Breast epithelium (tissue), 4 donors: ENCODE data around the gene CCDC178. TPM values are rescaled to one million over a fixed set of nuclear protein-coding genes. Genes with fewer than 3 reads are reported as not detected.

Experiments
- DNase-seq, 2 donors: peaks; one replicate each; pipeline ENCODE4 v3.0.0-alpha.2; 2019; ENCODE audit warnings: low spot score in 2 of 2
- H3K27ac ChIP-seq, 2 donors: fragments of 200-600 bp; sonication (generic) in 1 of 2; one replicate each; pipeline ENCODE4 v1.5.1; 2016 to 2019; ENCODE audit warnings: mild to moderate bottlenecking in 1 of 2
- H3K27me3 ChIP-seq, 2 donors: fragments of 200-600 bp; sonication (generic) in 1 of 2; one replicate each; pipeline versions ENCODE4 v1.5.1 to v1.6.0; 2017 to 2019; ENCODE audit warnings: control low read depth in 1 of 2, mild to moderate bottlenecking in 1 of 2
- H3K36me3 ChIP-seq: fragments of 200-600 bp; one replicate; pipeline ENCODE4 v1.5.1; 2019
- H3K4me1 ChIP-seq, 2 donors: fragments of 200-600 bp; sonication (generic); one replicate each; pipeline ENCODE4 v1.5.1; 2016 to 2019; ENCODE audit warnings: control low read depth in 1 of 2
- H3K4me3 ChIP-seq, 3 donors: fragments of 200-600 bp; sonication (generic); 1 replicate in 2 of 3; 2 replicates in 1 of 3; pipeline ENCODE4 v1.5.1; 2016 to 2019; ENCODE audit warnings: mild to moderate bottlenecking in 3 of 3, moderate library complexity in 2 of 3
- H3K9me3 ChIP-seq, 2 donors: fragments of 200-600 bp; sonication (generic) in 1 of 2; one replicate each; pipeline ENCODE4 v1.5.1; 2016 to 2019; ENCODE audit warnings: control low read depth in 1 of 2
- POLR2A ChIP-seq: fragments of 450-650 bp; IDR thresholded peaks from one replicate; pipeline ENCODE4 v1.6.1; 2016; ENCODE audit warnings: antibody characterized with exemption, mild to moderate bottlenecking, moderate library complexity
- POLR2AphosphoS5 ChIP-seq, 3 donors: sonication (generic); formaldehyde crosslinking; IDR thresholded peaks; one replicate each; pipeline ENCODE4 v1.6.1; 2017; ENCODE audit warnings: antibody characterized with exemption in 3 of 3
- intact Hi-C: fragments of 100-400 bp; cut with DNase I; formaldehyde crosslinking; loops from one replicate; pipeline ENCODE4 v1.15.1; 2023; ENCODE audit warnings: low total_unique reads
- total RNA-seq, 3 donors: library from RNA; depleted of rRNA; stranded (reverse); fragments of >200 nt; gene quantifications; one replicate each; pipeline ENCODE4 v1.1.0, GENCODE V29; 2016
- TF ChIP-seq, protein P1 (sequence below), 3 donors: fragments of 450-650 bp; IDR thresholded peaks; one replicate each; pipeline ENCODE4 v1.5.1; 2016 to 2017; ENCODE audit warnings: antibody characterized with exemption in 3 of 3, mild to moderate bottlenecking in 3 of 3, moderate library complexity in 3 of 3

Gene CCDC178
- total RNA-seq, 3 donors from 2014 or later: 1.6 to 4.6 (median 3.5) TPM

DNA sequence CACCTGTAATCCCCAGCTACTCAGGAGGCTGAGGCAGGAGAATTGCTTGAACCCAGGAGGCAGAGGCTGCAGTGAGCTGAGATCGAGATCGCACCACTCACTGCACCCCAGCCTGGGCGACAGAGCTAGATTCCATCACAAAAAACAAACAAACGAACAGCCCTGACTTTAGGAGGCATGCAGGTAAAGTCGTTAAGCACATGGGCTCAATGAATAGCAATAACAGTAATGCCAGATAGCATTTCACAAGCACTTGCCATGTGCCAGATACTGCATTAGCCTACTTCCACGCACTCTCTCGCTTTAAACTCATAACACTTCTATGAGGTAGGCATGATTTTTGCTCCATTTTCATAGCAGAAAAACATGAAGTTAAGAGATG, 532.1 kb downstream of the CCDC178 start:
- H3K27me3 ChIP-seq: no peaks in the 10 kb centered on the region
- no peaks in the 10 kb centered on the region for H3K9me3 ChIP-seq
- no peak overlapping the region for H3K4me3 ChIP-seq
- H3K36me3 ChIP-seq: no peaks in the 10 kb centered on the region
- H3K4me1 ChIP-seq: no peaks in the 10 kb centered on the region
- intact Hi-C loops: no loop called here
- TF ChIP-seq, protein P1, sequence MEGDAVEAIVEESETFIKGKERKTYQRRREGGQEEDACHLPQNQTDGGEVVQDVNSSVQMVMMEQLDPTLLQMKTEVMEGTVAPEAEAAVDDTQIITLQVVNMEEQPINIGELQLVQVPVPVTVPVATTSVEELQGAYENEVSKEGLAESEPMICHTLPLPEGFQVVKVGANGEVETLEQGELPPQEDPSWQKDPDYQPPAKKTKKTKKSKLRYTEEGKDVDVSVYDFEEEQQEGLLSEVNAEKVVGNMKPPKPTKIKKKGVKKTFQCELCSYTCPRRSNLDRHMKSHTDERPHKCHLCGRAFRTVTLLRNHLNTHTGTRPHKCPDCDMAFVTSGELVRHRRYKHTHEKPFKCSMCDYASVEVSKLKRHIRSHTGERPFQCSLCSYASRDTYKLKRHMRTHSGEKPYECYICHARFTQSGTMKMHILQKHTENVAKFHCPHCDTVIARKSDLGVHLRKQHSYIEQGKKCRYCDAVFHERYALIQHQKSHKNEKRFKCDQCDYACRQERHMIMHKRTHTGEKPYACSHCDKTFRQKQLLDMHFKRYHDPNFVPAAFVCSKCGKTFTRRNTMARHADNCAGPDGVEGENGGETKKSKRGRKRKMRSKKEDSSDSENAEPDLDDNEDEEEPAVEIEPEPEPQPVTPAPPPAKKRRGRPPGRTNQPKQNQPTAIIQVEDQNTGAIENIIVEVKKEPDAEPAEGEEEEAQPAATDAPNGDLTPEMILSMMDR (IDR thresholded peaks at IDR 0.05): no peak
- no peak for TF ChIP-seq POLR2A
- no peak for TF ChIP-seq POLR2AphosphoS5 (IDR thresholded peaks at IDR 0.05)
- no peak overlapping the region for H3K27ac ChIP-seq
- no peak for DNase-seq

DNA sequence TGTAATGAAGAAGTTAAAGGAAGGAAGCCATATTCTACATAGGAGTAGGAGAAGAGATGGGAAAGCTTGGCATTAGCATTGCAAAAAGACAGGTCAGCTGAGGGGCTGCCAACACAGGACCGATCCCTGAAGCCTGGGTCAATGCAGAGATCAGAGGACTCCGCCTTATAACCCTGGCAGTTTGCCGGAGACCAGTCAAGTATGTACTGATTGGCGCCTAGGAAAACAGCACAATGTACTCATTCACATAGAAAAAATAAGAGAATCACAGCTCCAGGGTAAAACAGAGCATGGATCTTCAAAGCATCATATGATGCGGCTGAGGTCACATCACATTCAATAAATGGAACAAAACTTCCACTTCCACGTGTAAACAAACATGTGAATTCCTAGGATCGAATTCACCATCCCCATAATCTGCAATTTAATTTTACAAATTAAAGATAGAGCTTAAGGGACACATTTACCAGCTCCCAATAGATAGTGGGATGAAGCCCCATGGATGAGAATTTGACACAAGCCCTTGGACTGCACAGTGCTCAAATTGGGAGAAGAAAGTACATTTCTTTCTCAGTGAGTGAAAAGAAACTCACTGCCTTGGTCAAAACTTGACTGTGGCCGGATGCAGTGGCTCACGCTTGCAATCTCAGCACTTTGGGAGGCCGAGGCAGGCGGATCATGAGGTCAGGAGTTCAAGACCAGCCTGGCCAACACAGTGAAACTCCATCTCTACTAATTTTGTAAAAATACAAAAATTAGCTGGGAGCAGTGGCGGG, 532.7 kb downstream of the CCDC178 start:
- TF ChIP-seq, protein P1 (IDR thresholded peaks at IDR 0.05): no peak
- TF ChIP-seq POLR2AphosphoS5 (IDR thresholded peaks at IDR 0.05) (no peak), POLR2A (no peak)
- H3K4me3 ChIP-seq: no peak overlapping the region
- intact Hi-C loops: no loop called here
- H3K9me3 ChIP-seq: no peaks in the 10 kb centered on the region
- H3K36me3 ChIP-seq: no peaks in the 10 kb centered on the region
- DNase-seq: no peak
- H3K27me3 ChIP-seq: no peaks in the 10 kb centered on the region
- H3K27ac ChIP-seq: no peak overlapping the region
- no peaks in the 10 kb centered on the region for H3K4me1 ChIP-seq

DNA sequence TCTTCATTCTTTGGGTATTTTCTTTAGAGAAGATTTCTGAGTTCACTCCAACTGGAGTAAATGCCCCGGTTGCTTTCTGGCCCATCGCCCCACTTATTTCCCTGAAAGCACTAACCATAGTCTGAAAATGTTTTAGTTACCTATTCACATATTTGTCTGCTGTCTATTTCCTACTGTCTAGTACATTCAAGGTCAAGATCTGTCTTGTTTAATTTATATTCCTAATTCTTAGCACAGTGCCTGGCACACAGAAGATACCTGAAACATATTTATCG, 533.3 kb downstream of the CCDC178 start:
- H3K36me3 ChIP-seq: no peaks in the 10 kb centered on the region
- H3K4me3 ChIP-seq: no peak overlapping the region
- DNase-seq: no peak
- no peaks in the 10 kb centered on the region for H3K9me3 ChIP-seq
- H3K27ac ChIP-seq: no peak overlapping the region
- intact Hi-C loops: no loop called here
- H3K4me1 ChIP-seq: no peaks in the 10 kb centered on the region
- H3K27me3 ChIP-seq: no peaks in the 10 kb centered on the region
- TF ChIP-seq POLR2A (no peak), POLR2AphosphoS5 (IDR thresholded peaks at IDR 0.05) (no peak)
- TF ChIP-seq, protein P1 (IDR thresholded peaks at IDR 0.05): no peak

DNA sequence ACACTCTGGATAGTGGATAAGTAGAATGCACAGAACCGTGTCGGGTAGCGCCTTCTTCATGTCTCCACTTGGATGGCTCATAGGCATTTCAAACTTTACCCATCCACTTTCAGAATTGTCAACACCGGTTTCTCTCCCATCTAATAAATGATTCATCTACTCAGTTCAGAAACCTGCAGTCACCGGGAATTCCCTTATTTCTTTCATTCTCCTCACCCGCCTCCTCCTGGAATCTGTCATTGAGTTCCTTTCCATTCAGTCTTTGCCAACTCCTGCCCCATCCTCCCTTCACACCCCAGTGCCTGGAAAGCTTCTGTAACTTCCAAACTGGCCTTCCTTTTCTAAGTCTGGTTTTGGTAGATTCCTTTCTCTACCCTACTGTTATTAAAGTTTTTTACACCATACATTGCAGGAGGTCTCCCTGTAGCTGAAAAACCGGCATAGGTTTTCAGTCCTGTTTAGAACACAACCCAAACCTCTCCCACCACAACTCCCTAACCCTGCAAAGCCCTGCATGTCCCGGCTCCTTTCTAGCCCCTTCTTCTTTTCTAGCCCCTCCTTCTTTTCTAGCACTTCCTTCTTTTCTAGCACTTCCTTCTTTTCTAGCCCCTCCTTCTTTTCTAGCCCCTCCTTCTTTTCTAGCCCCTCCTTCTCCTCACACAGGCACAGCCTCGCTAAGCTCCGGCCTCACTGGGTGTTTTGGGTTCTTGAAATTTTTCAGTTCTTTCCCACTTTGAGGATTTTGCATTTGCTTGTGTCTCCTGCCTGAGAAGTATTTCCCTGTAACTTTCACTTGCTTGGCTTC, 533.8 kb downstream of the CCDC178 start:
- no peak overlapping the region for H3K27ac ChIP-seq
- intact Hi-C loops: no loop called here
- no peak overlapping the region for H3K4me3 ChIP-seq
- no peaks in the 10 kb centered on the region for H3K4me1 ChIP-seq
- TF ChIP-seq POLR2A (no peak), POLR2AphosphoS5 (IDR thresholded peaks at IDR 0.05) (no peak)
- TF ChIP-seq, protein P1 (IDR thresholded peaks at IDR 0.05): no peak
- H3K9me3 ChIP-seq: no peaks in the 10 kb centered on the region
- no peaks in the 10 kb centered on the region for H3K27me3 ChIP-seq
- H3K36me3 ChIP-seq: no peaks in the 10 kb centered on the region
- DNase-seq: no peak

DNA sequence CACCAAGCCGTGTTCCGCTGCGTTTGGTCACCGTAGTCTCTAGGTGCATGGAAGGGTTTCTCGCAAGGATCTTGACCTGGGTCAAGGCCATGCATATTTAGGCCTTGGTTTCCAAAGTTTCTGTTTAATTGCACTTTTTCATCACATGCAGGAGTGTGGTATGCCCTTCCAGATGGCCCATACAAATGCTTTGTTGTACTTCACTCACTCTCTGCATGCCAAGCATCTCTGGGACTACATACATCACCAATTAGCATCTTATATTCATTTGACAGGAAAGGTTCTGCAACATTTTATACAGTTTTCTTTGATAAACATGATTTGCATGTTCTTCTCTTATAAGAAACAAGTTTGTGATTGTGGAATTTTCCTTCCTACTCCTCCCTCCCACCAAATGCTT, 534.9 kb downstream of the CCDC178 start:
- Histone ChIP-seq H3K27me3 (no peaks in the 10 kb centered on the region), H3K27ac (no peak overlapping the region), H3K4me1 (no peaks in the 10 kb centered on the region), H3K9me3 (no peaks in the 10 kb centered on the region), H3K36me3 (no peaks in the 10 kb centered on the region), H3K4me3 (no peak overlapping the region)
- intact Hi-C loops: no loop called here
- TF ChIP-seq, protein P1 (IDR thresholded peaks at IDR 0.05): no peak
- TF ChIP-seq POLR2A: no peak
- no peak for TF ChIP-seq POLR2AphosphoS5 (IDR thresholded peaks at IDR 0.05)
- DNase-seq: no peak
